NCI-H146 (cell line): ENCODE measurements around the gene HECW1.

Experiments used
- DNase-seq: peaks from one replicate; lab custom pipeline; 2025; lab: John Stamatoyannopoulos, UW

HECW1 gene

DNA sequence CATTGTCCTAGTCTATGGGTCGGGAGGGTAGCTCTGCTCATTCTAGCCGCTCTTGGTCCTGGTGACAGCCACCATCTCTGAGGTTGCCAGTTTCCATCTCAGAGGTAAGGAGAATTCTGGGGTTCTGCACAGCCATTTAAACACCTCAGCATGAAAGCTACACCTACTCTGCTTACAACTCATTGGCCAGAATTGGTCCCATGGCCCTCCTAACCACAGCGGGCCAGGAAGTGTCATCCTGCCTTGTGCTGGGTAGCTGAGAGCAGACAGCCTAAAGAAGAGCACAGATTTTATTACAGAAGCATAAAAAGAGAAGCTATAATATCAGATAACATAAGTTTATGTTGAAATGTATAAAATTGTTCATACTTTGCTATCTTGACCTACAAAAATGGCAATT lies 152.7 kb downstream of the HECW1 start:
- DNase-seq = no peak

DNA sequence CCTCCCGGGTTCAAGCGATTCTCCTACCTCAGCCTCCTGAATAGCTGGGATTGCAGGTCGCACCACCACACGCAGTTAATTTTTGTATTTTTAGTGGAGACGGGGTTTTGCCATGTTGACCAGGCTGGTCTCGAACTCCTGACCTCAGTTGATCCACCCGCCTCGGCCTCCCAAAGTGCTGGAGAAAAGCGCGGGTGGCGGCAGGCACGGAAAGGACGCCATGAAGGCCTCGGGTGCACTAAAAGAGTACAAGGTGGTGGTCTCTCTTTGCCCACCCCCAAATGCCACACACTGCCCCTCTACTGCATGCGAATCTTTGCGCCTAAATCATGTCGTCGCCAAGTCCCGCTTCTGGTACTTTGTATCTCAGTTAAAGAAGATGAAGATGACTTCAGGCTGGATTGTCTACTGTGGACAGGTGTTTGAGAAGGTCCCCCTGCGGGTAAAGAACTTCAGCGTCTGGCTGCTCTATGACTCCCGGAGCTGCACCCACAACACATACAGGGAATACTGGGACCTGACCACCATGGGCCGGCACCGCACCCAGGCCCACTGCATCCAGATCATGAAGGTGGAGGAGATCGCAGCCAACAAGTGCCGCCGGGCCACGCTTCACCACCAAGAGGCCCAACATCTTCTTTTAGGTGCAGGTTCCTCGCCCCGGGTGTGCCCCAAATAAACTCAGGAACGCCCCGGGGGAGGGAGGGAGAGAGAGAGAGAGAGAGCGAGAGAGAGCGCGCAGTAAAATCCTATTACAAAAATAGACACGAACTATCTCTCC lies 161.7 kb downstream of the HECW1 start:
- no peak for DNase-seq

DNA sequence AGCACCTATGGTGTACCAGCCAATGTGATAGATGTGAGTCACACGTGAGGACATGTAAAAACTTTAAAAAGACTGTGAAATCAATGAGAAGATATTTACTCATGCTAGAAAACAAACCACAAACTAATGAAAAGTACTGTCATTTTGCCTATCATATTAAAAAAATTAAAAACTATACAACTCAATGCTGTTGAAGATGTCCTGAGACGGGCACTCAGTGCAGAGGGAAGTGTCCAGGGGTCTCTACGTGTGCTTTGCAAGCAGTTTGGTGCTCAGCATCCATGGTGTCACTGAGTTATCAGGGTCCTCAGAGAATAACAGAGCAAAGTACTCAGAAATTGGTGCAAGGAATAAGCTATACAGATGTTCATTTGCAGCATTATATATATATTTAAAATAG lies 162.3 kb downstream of the HECW1 start:
- no peak for DNase-seq

- no peak for DNase-seq
Measured at GRCh38 chr7:43276547-43276946, 164.1 kb downstream of the HECW1 start.

DNA sequence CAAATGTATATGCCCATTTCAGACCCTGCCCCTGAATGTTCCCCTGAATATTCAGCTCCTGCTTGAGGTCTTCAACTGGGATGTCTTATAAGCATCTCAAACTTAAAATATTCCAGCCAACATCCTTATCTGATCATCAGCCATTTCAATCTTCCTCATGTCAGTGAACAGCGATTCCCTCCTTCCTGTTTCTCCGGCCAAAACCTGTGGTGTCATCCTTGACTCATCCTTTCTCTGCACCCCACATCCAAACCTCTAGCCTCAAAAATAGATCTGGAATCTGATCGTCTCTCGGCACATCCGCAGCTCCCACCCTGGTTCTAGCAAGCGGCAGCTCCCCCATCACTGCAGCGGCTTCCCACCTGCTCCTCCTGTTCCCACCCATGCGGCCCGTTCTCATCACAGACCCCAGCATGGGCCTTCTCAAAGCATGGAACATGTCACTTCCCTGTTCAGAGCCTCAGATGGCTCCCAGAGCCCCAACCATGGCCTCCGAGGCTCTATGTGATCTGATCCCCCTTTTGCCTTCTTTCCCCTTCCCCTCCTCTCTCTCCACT lies 165.7 kb downstream of the HECW1 start:
- DNase-seq = no peak

DNA sequence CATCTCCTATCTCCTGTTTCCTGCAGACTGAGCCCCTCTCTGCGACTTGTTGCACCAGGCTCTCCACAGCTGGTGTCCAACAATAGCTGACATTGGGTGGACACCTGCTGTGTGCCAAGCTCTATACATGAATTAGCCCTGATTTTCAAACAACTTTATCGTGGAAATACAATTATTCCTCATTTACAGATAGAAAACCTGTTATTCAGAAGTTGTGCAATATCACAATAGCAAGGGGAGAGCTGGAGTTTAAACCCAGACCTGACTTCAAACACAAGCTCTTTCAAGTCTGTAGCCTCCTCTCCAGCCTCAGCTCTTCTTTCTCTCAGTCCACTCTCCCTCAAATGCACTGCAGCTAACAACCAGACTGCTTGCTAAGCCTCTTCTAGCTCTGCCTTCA lies 168.8 kb downstream of the HECW1 start:
- DNase-seq = no peak

GRCh38 chr7:43283706-43284105 lies 171.3 kb downstream of the HECW1 start:
- no peak for DNase-seq

DNA sequence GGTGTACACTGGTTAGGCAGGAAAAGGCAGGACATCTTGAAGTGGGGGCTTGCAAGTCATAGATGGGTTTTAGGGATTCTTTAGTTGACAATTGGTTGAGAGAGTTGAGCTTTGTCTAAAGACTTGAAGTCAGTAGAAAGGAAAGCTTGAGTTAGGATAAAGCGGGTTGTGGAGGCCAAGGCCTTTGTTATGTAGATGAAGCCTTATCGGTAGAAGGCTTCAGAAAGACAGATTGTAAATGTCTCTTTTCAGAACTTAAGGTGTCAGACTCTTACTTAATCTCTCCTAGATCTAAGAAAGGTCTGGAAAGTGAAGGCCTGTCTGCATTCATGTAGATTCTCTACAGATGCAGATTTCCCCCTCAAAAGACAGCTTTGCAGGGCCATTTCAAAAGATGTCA lies 177.4 kb downstream of the HECW1 start:
- DNase-seq = no peak

- DNase-seq = no peak
Measured at GRCh38 chr7:43290978-43291377, 178.5 kb downstream of the HECW1 start.

GRCh38 chr7:43291789-43292188 lies 179.3 kb downstream of the HECW1 start:
- no peak for DNase-seq

DNA sequence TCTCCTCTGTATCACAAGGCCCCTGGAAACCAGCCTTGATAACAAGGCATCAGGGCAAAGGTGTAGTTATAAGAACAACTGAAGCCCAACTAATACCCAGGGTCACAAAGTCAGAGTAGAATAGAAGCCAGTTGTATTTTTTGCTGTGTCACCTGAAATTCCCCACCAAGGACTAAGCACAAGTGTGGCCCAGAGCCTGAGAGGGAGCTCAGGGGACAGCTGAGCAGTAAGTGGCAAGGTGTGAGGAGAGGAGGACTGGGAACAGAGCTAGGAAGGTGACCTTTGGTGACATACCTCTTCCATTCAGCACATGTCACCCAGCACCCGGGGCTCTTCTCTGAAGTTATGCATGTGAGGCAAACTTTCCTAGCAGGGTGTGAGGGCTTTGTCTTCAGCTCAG lies 179.9 kb downstream of the HECW1 start:
- no peak for DNase-seq

DNA sequence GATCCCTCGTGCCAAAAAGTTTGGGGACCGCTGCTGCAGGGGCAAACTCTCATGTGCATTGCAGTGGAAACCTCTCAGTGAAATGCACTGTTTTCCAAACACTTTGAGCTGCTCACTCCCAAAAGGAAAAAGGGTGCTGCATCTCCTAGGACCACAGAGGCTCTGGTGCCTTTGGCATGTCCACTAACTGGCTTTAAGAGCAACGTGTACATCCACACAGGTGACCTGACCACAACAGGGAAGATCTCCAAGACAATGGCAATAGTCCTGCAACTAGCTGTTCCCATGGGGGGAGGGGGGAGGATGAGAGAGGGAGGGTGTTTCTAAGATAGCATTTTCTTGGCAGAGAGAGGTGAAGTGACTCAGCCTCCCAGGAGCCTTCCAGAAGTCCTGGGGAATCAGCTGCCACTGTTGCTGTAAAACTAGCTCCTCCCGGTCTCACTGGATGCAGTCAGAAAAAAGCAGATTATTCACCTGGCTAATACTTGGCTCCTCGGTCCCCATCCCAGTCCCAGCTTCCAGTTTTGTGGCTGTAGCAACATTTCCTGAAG lies 181.7 kb downstream of the HECW1 start:
- no peak for DNase-seq

GRCh38 chr7:43295429-43295828 lies 183.0 kb downstream of the HECW1 start:
- no peak for DNase-seq

- DNase-seq = peak; percentile 1
Measured at GRCh38 chr7:43296306-43296705, 183.9 kb downstream of the HECW1 start.

- no peak for DNase-seq
Measured at GRCh38 chr7:43298617-43299016, 186.2 kb downstream of the HECW1 start.

DNA sequence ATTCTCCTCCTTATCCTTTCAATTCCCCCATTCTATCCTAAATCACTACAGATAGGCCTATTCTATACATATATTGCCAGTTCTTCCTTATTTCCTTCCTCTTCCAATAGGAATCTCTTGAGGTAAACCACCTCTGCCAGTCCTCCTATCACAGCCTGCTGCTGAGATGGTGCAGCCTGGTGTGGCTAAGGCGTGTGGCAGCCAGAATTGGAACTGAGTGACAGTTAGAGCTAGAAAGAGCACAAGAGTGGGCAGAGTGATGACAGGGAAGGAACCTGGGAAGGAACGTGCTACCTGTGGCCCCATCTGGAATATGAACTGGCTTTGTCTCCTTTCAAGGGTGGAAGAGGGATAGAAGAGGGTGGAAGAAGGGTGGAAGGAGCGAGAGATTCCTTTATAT lies 187.7 kb downstream of the HECW1 start:
- DNase-seq = no peak

GRCh38 chr7:43302211-43302711 lies 189.8 kb downstream of the HECW1 start:
- DNase-seq = peak; percentile 10

DNA sequence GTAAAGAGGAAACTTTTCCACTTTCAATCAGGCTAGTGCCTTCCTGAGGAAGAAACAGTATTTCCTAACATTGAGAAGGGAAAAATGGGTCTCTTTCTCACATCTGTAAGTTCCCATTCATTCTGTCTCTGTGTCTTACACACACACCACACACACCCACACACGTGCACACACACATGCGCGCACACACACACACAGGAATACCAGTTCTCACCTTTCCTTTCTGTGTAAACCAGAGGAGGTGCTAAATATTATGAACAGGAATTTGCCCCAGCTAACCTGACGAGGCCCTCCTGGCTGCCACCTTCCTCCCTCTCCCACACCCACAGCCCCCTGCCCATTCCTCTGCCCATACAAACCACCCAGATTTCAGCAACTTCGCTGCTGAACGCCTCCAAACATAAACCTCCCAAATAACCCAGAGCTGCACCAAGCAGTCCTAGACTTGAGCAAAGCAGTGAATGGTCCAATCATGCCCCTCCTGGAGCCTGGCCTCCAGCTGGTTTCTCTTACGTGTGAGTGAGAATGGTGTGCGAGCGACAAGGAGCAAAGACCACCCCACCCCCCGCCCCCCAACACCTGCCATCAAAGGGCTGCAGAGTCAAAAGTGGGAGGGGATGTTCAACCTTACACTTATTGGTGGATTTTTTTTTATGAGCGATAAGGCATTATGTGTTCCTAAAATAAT lies 190.5 kb downstream of the HECW1 start:
- no peak for DNase-seq

DNA sequence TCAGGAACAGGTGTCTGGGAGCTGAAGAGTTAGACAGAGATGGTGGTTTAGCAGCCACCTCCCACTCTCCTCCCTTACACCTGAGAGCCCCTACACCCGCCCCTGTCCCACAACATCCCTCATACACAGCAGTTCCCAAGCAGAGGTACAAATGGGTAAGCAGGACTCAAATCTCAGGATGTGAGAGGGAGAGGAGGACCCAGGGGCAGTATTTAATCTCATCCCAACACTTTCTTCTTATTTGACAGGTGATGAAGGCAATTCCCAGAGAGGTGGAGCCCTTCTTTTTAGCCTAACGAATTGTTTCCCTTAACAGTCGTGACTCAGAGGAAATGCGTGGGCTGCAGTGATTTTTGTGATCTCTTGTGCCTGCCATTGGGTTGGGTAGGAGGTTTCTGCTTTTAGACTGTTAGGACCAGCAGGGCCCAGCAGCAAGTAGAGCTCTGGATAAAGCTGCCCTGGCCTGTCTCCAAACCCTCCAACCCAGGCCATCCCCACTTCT lies 191.3 kb downstream of the HECW1 start:
- no peak for DNase-seq

DNA sequence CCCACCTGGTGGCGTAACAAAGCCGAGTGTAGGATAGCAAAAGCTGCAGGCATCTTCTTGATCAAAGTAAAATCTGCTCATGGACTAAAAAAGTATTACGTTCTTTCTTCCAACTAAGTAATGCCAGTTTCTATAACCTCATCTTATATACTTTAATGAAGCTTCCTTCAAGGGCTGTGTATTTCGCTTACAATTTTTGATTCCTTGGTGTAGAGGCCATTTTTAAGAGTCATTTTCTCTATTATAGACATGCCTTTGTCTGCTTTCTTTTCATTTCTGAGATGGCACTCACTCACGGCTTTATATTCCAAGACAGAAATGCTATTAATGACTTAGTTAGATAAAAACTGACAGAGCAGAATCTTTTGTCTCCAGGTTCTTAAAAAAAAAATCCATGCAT lies 194.0 kb downstream of the HECW1 start:
- no peak for DNase-seq

- DNase-seq = no peak
Measured at GRCh38 chr7:43307522-43307921, 195.1 kb downstream of the HECW1 start.

DNA sequence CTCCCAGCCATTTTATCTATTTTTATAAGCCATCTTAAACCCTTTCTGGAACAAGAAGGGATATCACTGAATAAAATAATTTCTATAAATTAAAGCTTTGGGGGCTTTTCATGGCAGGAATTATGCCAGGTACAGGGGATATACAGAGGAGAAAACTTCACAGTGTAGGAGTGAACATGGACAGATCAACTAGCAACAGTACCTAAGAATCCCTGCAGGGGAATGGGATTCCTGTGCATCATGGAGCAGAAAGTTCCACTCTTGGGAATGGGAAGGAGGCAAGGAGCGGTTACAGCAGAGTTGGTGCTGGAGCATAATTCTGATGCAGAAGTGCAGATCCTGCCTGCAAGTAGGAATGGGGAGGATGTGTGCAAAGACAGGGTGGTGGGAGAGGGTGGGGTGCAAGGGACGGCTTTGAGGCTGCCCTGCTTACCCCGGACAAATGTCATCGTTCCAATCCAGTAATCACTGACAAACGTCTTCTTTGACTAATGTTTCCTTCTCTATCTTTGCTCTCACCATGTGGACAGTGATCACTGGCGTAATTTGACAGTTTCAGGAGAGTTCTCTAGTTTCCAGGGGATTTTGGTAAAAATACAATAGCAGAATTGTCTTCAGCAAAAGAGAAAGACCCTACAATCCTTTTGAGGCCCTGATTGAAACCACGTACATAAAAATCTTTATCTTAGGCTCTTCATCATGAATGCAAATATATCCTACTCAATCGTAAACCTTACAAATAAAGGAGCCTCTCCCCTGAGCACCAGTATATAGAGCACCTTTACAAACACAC lies 196.7 kb downstream of the HECW1 start:
- DNase-seq = no peak
